ENCODE data around the gene CD177.

GRCh38 chr19:43380771-43381386, 27.4 kb downstream of the CD177 start:
- TF ChIP-seq CTCF (IDR thresholded peaks at IDR 0.05) (no peak), POLR2A (IDR thresholded peaks at IDR 0.05) (no peak)
